Breast epithelium (tissue), 3 donors: ENCODE data around the gene COL5A1.

ENCODE experiments used
- CTCF ChIP-seq, 3 donors: fragments of 450-650 bp; IDR thresholded peaks; one replicate each; pipeline ENCODE4 v1.5.1; 2016 to 2017; ENCODE audit warnings: antibody characterized with exemption in 3 of 3, mild to moderate bottlenecking in 3 of 3, moderate library complexity in 3 of 3
- POLR2AphosphoS5 ChIP-seq, 3 donors: sonication (generic); formaldehyde crosslinking; IDR thresholded peaks; one replicate each; pipeline ENCODE4 v1.6.1; 2017; ENCODE audit warnings: antibody characterized with exemption in 3 of 3

GRCh38 chr9:134642385-134643181 lies 980 bp downstream of the COL5A1 start:
- TF ChIP-seq CTCF (IDR thresholded peaks at IDR 0.05), result no peak
- peak in 2 of 3 donors; percentile 14 to 60 for TF ChIP-seq POLR2AphosphoS5 (IDR thresholded peaks at IDR 0.05)
